H1 (cell line): ENCODE data around the gene PHF13. TPM values are rescaled to one million over a fixed set of nuclear protein-coding genes. Genes with fewer than 3 reads are reported as not detected.
A peak's percentile ranks its signal among the peaks of the same experiment; 100 is the strongest.

Source experiments
- POLR2A ChIP-seq, 2 experiments: IDR thresholded peaks; 1 replicate in 1 of 2; 2 replicates in 1 of 2; pipeline ENCODE4 v1.6.1; 2011; ENCODE audit warnings: low read depth in 2 of 2, low read length in 2 of 2, mild to moderate bottlenecking in 2 of 2; ENCODE audit errors: control extremely low read depth in 1 of 2
- POLR2AphosphoS5 ChIP-seq: IDR thresholded peaks from 2 replicates; pipeline ENCODE4 v1.6.1; 2011; ENCODE audit warnings: low read depth, low read length
- polyA plus RNA-seq, 7 experiments: library from polyadenylated mRNA; depleted of rRNA in 3 of 7; stranded (reverse) in 5 of 7; unstranded in 2 of 7; fragments of >200 nt in 5 of 7; fragments of 200-250 nt in 2 of 7; gene quantifications; 1 replicate in 5 of 7; 2 replicates in 1 of 7; 4 replicates in 1 of 7; pipeline versions ENCODE4 v1.2.1 to v1.2.3, GENCODE V29; 2011 to 2013; ENCODE audit warnings: missing spikeins in 2 of 7, mixed read lengths in 2 of 7
- total RNA-seq: library from RNA; stranded (reverse); fragmentation: NEBNext Ultra II Directional; extraction: Animal tissue kit (Norgen Biotek cat#: 25700); gene quantifications from 2 replicates; pipeline ENCODE4 v1.2.1, GENCODE V29; 2021
- TF ChIP-seq, protein P1 (sequence below): fragments of 300-600 bp; sonication (generic); IDR thresholded peaks from 2 replicates; pipeline ENCODE4 v1.7.1; 2012; ENCODE audit warnings: low read length, moderate library complexity, mild to moderate bottlenecking, inconsistent platforms; ENCODE audit not compliant: insufficient replicate concordance

The PHF13 gene
- total and polyA plus RNA-seq, 2 of the 8 experiments (the other 6 are each of a cell fraction or from before 2014, with no cell fraction given), result 11.7 to 39.6 TPM

DNA sequence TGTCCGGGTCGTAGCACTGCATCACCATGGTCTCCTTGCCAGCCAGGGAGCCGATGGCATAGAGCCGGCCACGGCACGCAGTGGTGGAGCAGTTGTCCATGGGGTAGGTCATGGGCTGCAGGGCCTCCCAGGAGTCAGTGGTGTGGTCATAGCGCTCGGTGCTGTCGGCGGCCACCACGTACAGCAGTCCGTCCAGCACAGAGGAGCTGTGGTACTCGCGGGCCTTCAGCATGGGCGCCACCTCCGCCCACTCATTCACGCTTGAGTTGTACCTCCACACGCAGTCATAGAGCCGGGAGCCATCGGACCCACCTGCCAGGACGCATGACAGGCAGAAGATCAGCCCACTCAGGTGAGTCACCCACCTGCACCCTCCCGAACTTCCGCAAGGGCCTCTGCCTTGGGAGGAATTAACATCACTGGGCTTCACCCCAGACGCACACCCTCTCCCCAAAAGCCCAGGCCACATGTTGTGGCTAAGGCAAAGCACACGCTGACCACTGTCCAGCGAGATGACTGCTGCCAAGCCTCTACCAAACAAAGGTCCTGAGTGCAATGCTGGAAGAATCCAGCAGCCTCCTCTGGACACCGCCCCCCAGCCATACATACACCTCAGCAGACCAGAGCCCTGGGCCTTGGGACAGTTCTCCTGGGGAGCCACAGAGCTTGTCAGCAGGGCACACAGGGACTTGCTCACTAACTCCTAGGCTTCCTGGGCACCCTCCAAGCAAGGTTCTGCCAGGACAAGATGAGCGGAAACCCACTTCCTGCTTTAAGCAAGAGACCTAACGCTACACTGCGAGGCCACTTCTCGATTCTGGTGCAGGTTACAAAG lies 14.2 kb upstream of the PHF13 start (continued):
- TF ChIP-seq POLR2AphosphoS5 (0 out of 2 replicates have a peak, but pooled peaks have one; percentile 36), POLR2A (IDR thresholded peaks at IDR 0.05; ENCODE audit: control extremely low read depth in 1 of 2, low read depth in 2 of 2, low read length in 2 of 2) (peak in 1 of 2 experiments; percentile 30; a peak in 1 of 3 replicates)
- TF ChIP-seq, protein P1, sequence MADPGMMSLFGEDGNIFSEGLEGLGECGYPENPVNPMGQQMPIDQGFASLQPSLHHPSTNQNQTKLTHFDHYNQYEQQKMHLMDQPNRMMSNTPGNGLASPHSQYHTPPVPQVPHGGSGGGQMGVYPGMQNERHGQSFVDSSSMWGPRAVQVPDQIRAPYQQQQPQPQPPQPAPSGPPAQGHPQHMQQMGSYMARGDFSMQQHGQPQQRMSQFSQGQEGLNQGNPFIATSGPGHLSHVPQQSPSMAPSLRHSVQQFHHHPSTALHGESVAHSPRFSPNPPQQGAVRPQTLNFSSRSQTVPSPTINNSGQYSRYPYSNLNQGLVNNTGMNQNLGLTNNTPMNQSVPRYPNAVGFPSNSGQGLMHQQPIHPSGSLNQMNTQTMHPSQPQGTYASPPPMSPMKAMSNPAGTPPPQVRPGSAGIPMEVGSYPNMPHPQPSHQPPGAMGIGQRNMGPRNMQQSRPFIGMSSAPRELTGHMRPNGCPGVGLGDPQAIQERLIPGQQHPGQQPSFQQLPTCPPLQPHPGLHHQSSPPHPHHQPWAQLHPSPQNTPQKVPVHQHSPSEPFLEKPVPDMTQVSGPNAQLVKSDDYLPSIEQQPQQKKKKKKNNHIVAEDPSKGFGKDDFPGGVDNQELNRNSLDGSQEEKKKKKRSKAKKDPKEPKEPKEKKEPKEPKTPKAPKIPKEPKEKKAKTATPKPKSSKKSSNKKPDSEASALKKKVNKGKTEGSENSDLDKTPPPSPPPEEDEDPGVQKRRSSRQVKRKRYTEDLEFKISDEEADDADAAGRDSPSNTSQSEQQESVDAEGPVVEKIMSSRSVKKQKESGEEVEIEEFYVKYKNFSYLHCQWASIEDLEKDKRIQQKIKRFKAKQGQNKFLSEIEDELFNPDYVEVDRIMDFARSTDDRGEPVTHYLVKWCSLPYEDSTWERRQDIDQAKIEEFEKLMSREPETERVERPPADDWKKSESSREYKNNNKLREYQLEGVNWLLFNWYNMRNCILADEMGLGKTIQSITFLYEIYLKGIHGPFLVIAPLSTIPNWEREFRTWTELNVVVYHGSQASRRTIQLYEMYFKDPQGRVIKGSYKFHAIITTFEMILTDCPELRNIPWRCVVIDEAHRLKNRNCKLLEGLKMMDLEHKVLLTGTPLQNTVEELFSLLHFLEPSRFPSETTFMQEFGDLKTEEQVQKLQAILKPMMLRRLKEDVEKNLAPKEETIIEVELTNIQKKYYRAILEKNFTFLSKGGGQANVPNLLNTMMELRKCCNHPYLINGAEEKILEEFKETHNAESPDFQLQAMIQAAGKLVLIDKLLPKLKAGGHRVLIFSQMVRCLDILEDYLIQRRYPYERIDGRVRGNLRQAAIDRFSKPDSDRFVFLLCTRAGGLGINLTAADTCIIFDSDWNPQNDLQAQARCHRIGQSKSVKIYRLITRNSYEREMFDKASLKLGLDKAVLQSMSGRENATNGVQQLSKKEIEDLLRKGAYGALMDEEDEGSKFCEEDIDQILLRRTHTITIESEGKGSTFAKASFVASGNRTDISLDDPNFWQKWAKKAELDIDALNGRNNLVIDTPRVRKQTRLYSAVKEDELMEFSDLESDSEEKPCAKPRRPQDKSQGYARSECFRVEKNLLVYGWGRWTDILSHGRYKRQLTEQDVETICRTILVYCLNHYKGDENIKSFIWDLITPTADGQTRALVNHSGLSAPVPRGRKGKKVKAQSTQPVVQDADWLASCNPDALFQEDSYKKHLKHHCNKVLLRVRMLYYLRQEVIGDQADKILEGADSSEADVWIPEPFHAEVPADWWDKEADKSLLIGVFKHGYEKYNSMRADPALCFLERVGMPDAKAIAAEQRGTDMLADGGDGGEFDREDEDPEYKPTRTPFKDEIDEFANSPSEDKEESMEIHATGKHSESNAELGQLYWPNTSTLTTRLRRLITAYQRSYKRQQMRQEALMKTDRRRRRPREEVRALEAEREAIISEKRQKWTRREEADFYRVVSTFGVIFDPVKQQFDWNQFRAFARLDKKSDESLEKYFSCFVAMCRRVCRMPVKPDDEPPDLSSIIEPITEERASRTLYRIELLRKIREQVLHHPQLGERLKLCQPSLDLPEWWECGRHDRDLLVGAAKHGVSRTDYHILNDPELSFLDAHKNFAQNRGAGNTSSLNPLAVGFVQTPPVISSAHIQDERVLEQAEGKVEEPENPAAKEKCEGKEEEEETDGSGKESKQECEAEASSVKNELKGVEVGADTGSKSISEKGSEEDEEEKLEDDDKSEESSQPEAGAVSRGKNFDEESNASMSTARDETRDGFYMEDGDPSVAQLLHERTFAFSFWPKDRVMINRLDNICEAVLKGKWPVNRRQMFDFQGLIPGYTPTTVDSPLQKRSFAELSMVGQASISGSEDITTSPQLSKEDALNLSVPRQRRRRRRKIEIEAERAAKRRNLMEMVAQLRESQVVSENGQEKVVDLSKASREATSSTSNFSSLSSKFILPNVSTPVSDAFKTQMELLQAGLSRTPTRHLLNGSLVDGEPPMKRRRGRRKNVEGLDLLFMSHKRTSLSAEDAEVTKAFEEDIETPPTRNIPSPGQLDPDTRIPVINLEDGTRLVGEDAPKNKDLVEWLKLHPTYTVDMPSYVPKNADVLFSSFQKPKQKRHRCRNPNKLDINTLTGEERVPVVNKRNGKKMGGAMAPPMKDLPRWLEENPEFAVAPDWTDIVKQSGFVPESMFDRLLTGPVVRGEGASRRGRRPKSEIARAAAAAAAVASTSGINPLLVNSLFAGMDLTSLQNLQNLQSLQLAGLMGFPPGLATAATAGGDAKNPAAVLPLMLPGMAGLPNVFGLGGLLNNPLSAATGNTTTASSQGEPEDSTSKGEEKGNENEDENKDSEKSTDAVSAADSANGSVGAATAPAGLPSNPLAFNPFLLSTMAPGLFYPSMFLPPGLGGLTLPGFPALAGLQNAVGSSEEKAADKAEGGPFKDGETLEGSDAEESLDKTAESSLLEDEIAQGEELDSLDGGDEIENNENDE, result no peak
